Measurements from ENCODE around the gene TMEM204.

The TMEM204 gene

DNA sequence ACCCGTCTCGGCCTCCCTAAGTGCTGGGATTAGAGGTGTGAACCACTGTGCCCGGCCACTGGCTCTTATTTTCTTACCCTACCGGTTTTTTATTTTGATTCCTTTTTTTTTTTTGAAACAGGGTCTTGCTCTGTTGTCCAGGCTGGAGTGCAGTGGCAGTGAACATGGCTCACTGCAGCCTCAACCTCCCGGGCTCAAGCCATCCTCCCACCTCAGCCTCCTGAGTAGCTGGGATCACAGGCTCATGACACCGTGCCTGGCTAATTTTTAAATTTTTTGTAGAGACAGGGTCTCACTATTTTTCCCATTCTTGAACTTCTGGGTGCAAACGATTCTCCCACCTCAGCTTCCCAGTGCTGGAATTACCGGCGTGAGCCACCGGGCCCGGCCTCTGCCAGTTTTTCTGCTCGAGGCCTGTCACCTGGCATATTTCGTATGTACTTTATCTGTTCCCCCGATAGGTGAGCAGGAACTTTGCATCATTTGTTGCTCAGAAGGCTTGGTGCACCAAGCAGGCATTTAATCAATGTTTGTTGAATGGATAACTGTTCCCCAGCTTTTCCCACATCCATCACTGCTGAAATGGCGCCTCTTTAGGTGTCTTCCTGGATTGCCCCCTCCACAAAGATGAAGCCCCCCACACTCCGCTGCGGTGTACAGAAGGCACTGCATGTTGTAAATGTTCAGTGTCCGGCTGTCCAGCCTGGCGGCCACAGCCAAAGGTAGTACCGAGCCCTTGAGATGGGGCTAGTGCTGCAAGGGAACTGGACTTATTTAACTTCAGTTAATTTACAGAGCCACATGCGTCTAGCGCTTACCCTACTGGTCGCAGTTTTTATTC is 41.2 kb upstream of the TMEM204 start:
- H3K4me3 ChIP-seq (ENCODE audit: severe bottlenecking): peak overlapping the region; percentile 63
- H3K36me3 ChIP-seq (ENCODE audit: low read depth): peaks cover 23% of the 10 kb centered on the region
- peaks cover 5% of the 10 kb centered on the region for H3K4me1 ChIP-seq (ENCODE audit: insufficient read depth, poor library complexity, severe bottlenecking)
- ATAC-seq (ENCODE audit: low read depth): no peak
- H3K9me3 ChIP-seq (ENCODE audit: severe bottlenecking): no peaks in the 10 kb centered on the region
- H3K27ac ChIP-seq (ENCODE audit: poor library complexity, severe bottlenecking): peak overlapping the region; percentile 33
- no peaks in the 10 kb centered on the region for H3K27me3 ChIP-seq (ENCODE audit: insufficient read depth, poor library complexity, severe bottlenecking)
- no peak for TF ChIP-seq CTCF (IDR thresholded peaks at IDR 0.05; ENCODE audit: poor library complexity, severe bottlenecking)
- no peak for DNase-seq (ENCODE audit: low spot score)

- Histone ChIP-seq H3K4me3 (ENCODE audit: severe bottlenecking) (peak within 1 kb of the TSS; percentile 63), H3K27ac (ENCODE audit: poor library complexity, severe bottlenecking) (peak within 1 kb of the TSS; percentile 33), H3K27me3 (ENCODE audit: insufficient read depth, poor library complexity, severe bottlenecking) (no peaks in the 10 kb centered on the region), H3K9me3 (ENCODE audit: severe bottlenecking) (no peaks in the 10 kb centered on the region), H3K4me1 (ENCODE audit: insufficient read depth, poor library complexity, severe bottlenecking) (peaks cover 5% of the 10 kb centered on the region), H3K36me3 (ENCODE audit: low read depth) (peaks cover 29% of the 10 kb centered on the region)
- ATAC-seq (ENCODE audit: low read depth) (peak; percentile 65), DNase-seq (ENCODE audit: low spot score) (peak; percentile 71)
- no peak for TF ChIP-seq CTCF (IDR thresholded peaks at IDR 0.05; ENCODE audit: poor library complexity, severe bottlenecking)
Measured at GRCh38 chr16:1492923-1493745, 40.3 kb upstream of the TMEM204 start, which contains the start of gene TELO2. Gene TELO2 (plus strand): TSS chr16:1493360. CDS start chr16:1494282, 922 bp downstream.

GRCh38 chr16:1493746-1494094 is 39.7 kb upstream of the TMEM204 start:
- DNase-seq (ENCODE audit: low spot score) (no peak), ATAC-seq (ENCODE audit: low read depth) (peak; percentile 35)
- Histone ChIP-seq H3K27me3 (ENCODE audit: insufficient read depth, poor library complexity, severe bottlenecking) (no peaks in the 10 kb centered on the region), H3K4me3 (ENCODE audit: severe bottlenecking) (peak overlapping the region; percentile 63), H3K4me1 (ENCODE audit: insufficient read depth, poor library complexity, severe bottlenecking) (peaks cover 5% of the 10 kb centered on the region), H3K27ac (ENCODE audit: poor library complexity, severe bottlenecking) (peak overlapping the region; percentile 33), H3K36me3 (ENCODE audit: low read depth) (peaks cover 34% of the 10 kb centered on the region), H3K9me3 (ENCODE audit: severe bottlenecking) (no peaks in the 10 kb centered on the region)
- no peak for TF ChIP-seq CTCF (IDR thresholded peaks at IDR 0.05; ENCODE audit: poor library complexity, severe bottlenecking)

DNA sequence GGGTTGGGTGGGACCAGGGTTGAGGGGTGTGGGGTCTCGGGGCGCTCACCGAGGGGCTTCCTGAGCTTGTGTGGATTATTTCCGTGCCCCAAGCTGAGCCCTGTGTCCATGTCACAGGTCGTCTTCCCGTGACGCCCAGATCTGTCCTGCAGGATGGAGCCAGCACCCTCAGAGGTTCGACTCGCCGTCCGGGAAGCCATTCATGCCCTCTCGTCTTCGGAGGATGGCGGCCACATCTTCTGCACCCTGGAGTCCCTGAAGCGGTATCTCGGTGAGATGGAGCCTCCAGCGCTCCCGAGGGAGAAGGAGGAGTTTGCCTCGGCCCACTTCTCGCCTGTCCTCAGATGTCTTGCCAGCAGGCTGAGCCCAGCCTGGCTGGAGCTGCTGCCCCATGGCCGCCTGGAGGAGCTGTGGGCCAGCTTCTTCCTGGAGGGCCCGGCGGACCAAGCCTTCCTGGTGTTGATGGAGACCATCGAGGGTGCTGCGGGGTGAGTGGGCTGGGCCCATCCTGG is 39.3 kb upstream of the TMEM204 start:
- ATAC-seq (ENCODE audit: low read depth): peak; percentile 72
- Histone ChIP-seq H3K4me1 (ENCODE audit: insufficient read depth, poor library complexity, severe bottlenecking) (peaks cover 5% of the 10 kb centered on the region), H3K4me3 (ENCODE audit: severe bottlenecking) (peak overlapping the region; percentile 63), H3K27me3 (ENCODE audit: insufficient read depth, poor library complexity, severe bottlenecking) (no peaks in the 10 kb centered on the region), H3K27ac (ENCODE audit: poor library complexity, severe bottlenecking) (peak overlapping the region; percentile 33), H3K36me3 (ENCODE audit: low read depth) (peaks cover 34% of the 10 kb centered on the region), H3K9me3 (ENCODE audit: severe bottlenecking) (no peaks in the 10 kb centered on the region)
- peak; percentile 54 for TF ChIP-seq CTCF (IDR thresholded peaks at IDR 0.05; ENCODE audit: poor library complexity, severe bottlenecking)
- peak; percentile 72 for DNase-seq (ENCODE audit: low spot score)
